Stimulated activated CD8-positive, alpha-beta memory T cell treated with anti-CD3 and anti-CD28 coated beads, Interleukin-12 subunit alpha, Interleukin-12 subunit beta, amount 100 ng/mL, for 4 hours (primary cell): ENCODE results near the gene GCNT4.

ENCODE experiments used
- DNase-seq: peaks from one replicate; pipeline ENCODE4 v3.0.0-alpha.2; 2020; ENCODE audit warnings: low read depth

GCNT4 gene

GRCh38 chr5:75050415-75050814 is 1.9 kb downstream of the GCNT4 start:
- DNase-seq, result no peak

GRCh38 chr5:75049456-75050351 is 2.7 kb downstream of the GCNT4 start:
- DNase-seq, result no peak

GRCh38 chr5:75048457-75048953 is 3.9 kb downstream of the GCNT4 start:
- no peak for DNase-seq

- DNase-seq, result no peak
Measured at GRCh38 chr5:75047356-75047755, 5.0 kb downstream of the GCNT4 start.

GRCh38 chr5:75046366-75047142 is 5.8 kb downstream of the GCNT4 start:
- no peak for DNase-seq

GRCh38 chr5:75045071-75045470 is 7.3 kb downstream of the GCNT4 start:
- DNase-seq, result no peak

GRCh38 chr5:75044406-75044805 is 8.0 kb downstream of the GCNT4 start:
- no peak for DNase-seq

GRCh38 chr5:75043633-75044264 is 8.6 kb downstream of the GCNT4 start:
- no peak for DNase-seq

- DNase-seq, result no peak
Measured at GRCh38 chr5:75042522-75042921, 9.8 kb downstream of the GCNT4 start.

GRCh38 chr5:75040973-75041372 is 11.4 kb downstream of the GCNT4 start:
- no peak for DNase-seq

GRCh38 chr5:75037106-75037505 is 15.3 kb downstream of the GCNT4 start:
- DNase-seq, result no peak

GRCh38 chr5:75034137-75034739 is 18.1 kb downstream of the GCNT4 start:
- no peak for DNase-seq

GRCh38 chr5:75031366-75031765 is 21.0 kb downstream of the GCNT4 start:
- no peak for DNase-seq

- no peak for DNase-seq
Measured at GRCh38 chr5:75028090-75028489, 24.3 kb downstream of the GCNT4 start.

- DNase-seq, result no peak
Measured at GRCh38 chr5:75023368-75024159, 28.8 kb downstream of the GCNT4 start.

- DNase-seq, result no peak
Measured at GRCh38 chr5:75021800-75022199, 30.6 kb downstream of the GCNT4 start.

GRCh38 chr5:75021219-75021618 is 31.1 kb downstream of the GCNT4 start:
- DNase-seq, result no peak

GRCh38 chr5:75020016-75020656 is 32.2 kb downstream of the GCNT4 start:
- DNase-seq, result no peak

GRCh38 chr5:75018805-75019587 is 33.4 kb downstream of the GCNT4 start:
- no peak for DNase-seq

GRCh38 chr5:75017971-75018370 is 34.4 kb downstream of the GCNT4 start:
- no peak for DNase-seq
